Tibial nerve (tissue), 4 donors: ENCODE measurements around the gene ZNF516. TPM values are rescaled to one million over a fixed set of nuclear protein-coding genes. Genes with fewer than 3 reads are reported as not detected.

Experiments used
- DNase-seq, 2 donors: peaks; one replicate each; pipeline ENCODE4 v3.0.0-alpha.2; 2019; ENCODE audit warnings: low spot score in 2 of 2
- H3K27ac ChIP-seq, 4 donors: fragments of 200-600 bp; sonication (generic) in 3 of 4; one replicate each; pipeline ENCODE4 v1.5.1; 2017 to 2019; ENCODE audit warnings: mild to moderate bottlenecking in 1 of 4
- H3K27me3 ChIP-seq, 2 donors: fragments of 200-600 bp; sonication (generic) in 1 of 2; one replicate each; pipeline versions ENCODE4 v1.5.1 to v1.6.0; 2017 to 2019
- H3K36me3 ChIP-seq, 3 donors: fragments of 200-600 bp; sonication (generic); one replicate each; pipeline ENCODE4 v1.5.1; 2018 to 2019
- H3K4me1 ChIP-seq, 4 donors: fragments of 200-600 bp; sonication (generic) in 3 of 4; one replicate each; pipeline ENCODE4 v1.5.1; 2017 to 2019
- H3K4me3 ChIP-seq, 4 donors: fragments of 200-600 bp; sonication (generic) in 3 of 4; one replicate each; pipeline ENCODE4 v1.5.1; 2017 to 2019; ENCODE audit warnings: mild to moderate bottlenecking in 1 of 4, moderate library complexity in 1 of 4
- H3K9me3 ChIP-seq, 4 donors: fragments of 200-600 bp; sonication (generic) in 3 of 4; one replicate each; pipeline ENCODE4 v1.5.1; 2017 to 2019
- EP300 ChIP-seq, 2 donors: sonication (generic); formaldehyde crosslinking; IDR thresholded peaks; one replicate each; pipeline ENCODE4 v1.6.1; 2017; ENCODE audit warnings: antibody characterized with exemption in 2 of 2, mild to moderate bottlenecking in 1 of 2
- POLR2A ChIP-seq, 2 donors: fragments of 450-650 bp; IDR thresholded peaks; one replicate each; pipeline ENCODE4 v1.6.1; 2017; ENCODE audit warnings: antibody characterized with exemption in 2 of 2, mild to moderate bottlenecking in 2 of 2, moderate library complexity in 2 of 2
- WGBS, 2 donors: methylation state at CpG; one replicate each; pipeline ENCODE4 v1.1.5; 2018; 5-methylcytosine and 5-hydroxymethylcytosine counted together
- total RNA-seq, 4 donors: library from RNA; depleted of rRNA; stranded (reverse); fragments of >200 nt; gene quantifications; one replicate each; pipeline ENCODE4 v1.1.0, GENCODE V29; 2016
- TF ChIP-seq, protein P1 (sequence below), 5 experiments: fragments of 200-600 bp in 3 of 5; fragments of 450-650 bp in 2 of 5; sonication (generic) in 3 of 5; IDR thresholded peaks; one replicate each; pipeline ENCODE4 v1.5.1; 2016 to 2019; ENCODE audit warnings: antibody characterized with exemption in 5 of 5, mild to moderate bottlenecking in 3 of 5, moderate library complexity in 2 of 5

The ZNF516 gene
- total RNA-seq, 4 donors from 2014 or later = 31.4 to 63.0 (median 45.5) TPM

DNA sequence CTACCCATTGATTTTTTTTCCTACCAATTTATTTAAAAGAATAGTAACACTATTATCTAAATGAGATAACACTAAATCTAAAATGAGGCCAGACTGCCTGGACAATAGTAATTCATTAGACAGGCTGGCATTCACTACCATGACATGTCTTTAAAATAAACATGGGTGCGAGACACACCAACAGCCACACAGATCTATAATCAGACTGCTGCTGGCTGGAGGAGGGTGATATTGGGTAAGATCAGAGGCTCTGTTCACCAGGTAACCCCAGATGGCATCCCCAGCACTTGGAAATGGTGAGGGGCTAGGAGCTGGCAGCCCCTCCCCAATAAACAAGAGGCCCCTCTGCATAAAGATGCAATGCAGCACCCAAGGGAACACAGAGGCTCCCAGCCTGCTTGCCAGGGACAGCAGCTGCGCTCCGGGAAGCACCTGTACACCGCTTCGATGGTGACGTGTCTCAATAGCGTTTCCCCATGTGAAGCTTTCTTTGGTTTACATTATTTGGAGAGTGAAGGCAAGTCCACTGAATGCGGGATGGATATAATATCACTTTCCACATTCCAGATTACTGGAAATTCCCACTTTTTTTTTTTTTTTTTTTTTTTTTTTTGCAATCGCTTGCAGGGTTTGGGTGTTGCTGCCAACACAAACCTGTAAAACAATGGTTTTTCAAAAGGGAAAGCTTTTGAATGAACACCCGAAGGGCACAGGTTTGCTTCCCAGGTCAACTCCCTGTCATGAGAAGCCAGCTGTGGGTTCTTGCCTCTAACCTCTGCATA is 159.0 kb downstream of the ZNF516 start:
- TF ChIP-seq EP300 (IDR thresholded peaks at IDR 0.05) (no peak), POLR2A (IDR thresholded peaks at IDR 0.05) (no peak)
- TF ChIP-seq, protein P1, sequence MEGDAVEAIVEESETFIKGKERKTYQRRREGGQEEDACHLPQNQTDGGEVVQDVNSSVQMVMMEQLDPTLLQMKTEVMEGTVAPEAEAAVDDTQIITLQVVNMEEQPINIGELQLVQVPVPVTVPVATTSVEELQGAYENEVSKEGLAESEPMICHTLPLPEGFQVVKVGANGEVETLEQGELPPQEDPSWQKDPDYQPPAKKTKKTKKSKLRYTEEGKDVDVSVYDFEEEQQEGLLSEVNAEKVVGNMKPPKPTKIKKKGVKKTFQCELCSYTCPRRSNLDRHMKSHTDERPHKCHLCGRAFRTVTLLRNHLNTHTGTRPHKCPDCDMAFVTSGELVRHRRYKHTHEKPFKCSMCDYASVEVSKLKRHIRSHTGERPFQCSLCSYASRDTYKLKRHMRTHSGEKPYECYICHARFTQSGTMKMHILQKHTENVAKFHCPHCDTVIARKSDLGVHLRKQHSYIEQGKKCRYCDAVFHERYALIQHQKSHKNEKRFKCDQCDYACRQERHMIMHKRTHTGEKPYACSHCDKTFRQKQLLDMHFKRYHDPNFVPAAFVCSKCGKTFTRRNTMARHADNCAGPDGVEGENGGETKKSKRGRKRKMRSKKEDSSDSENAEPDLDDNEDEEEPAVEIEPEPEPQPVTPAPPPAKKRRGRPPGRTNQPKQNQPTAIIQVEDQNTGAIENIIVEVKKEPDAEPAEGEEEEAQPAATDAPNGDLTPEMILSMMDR (IDR thresholded peaks at IDR 0.05) = no peak

DNA sequence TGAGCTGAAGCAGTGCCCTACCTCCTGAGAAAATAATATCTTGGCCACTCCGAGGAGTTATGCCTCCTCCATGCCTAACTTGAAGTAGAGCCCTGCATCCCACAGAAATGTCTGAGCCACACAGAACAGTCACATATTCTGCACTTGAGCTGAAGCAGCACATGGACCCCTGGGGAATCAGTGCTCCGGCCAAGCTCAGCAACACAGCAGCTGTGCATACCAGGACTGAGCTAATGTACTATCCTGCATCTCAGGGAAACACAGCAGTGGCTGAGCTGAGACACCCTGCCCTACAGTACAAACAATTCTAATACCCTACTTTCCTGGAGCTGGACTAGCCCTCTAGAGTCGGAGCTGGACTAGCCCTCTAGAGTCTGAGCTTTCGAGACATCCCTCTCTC is 166.9 kb downstream of the ZNF516 start:
- H3K4me1 ChIP-seq = no peaks in the 10 kb centered on the region
- DNase-seq = no peak
- H3K36me3 ChIP-seq = no peaks in the 10 kb centered on the region
- 59 to 69% methylated on average over 3 to 4 of the region's 4 CpGs for WGBS, 2 donors
- peaks cover 0 to 39% (median 10%) of the 10 kb centered on the region in 4 donors for H3K9me3 ChIP-seq
- H3K4me3 ChIP-seq = no peak overlapping the region
- no peak overlapping the region for H3K27ac ChIP-seq
- no peak for TF ChIP-seq EP300 (IDR thresholded peaks at IDR 0.05)
- no peak for TF ChIP-seq POLR2A (IDR thresholded peaks at IDR 0.05)
- TF ChIP-seq, protein P1 (IDR thresholded peaks at IDR 0.05) = no peak
- H3K27me3 ChIP-seq = no peaks in the 10 kb centered on the region

More for the DNA sequence above, 159.0 kb downstream of the ZNF516 start:
- Histone ChIP-seq H3K36me3 (peaks cover 0 to 14% (median 0%) of the 10 kb centered on the region in 3 donors), H3K9me3 (peaks cover 0 to 41% (median 5%) of the 10 kb centered on the region in 4 donors), H3K27ac (no peak overlapping the region), H3K4me1 (no peaks in the 10 kb centered on the region), H3K27me3 (no peaks in the 10 kb centered on the region), H3K4me3 (no peak overlapping the region)
- DNase-seq = no peak
- WGBS, 2 donors = 79 to 81% methylated on average over 10 of the region's 10 CpGs

DNA sequence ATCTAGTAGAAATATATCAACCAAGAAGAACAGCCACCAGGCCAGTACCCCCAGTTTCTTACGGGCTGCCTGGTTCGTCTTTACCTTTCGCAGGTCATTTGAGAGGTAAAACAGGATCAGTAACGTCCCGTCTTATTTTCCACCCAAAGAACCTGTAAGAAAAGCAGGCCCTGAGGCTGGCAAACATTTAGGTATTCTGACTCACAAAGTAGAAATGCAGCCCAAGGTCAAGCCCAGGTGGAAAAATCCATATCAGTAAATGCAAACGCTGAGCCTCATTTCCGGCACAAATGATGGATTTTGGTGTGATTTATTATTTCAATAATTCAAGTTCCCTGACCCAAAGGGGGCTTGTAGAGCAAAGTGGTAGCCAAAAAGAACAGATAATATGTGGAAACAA is 171.2 kb downstream of the ZNF516 start:
- WGBS, 2 donors = 92 to 93% methylated on average over 7 of the region's 7 CpGs
- Histone ChIP-seq H3K4me3 (no peak overlapping the region), H3K9me3 (peaks cover 0 to 5% (median 0%) of the 10 kb centered on the region in 4 donors), H3K36me3 (no peaks in the 10 kb centered on the region), H3K27me3 (no peaks in the 10 kb centered on the region), H3K4me1 (no peaks in the 10 kb centered on the region), H3K27ac (no peak overlapping the region)
- no peak for DNase-seq
- TF ChIP-seq, protein P1 (IDR thresholded peaks at IDR 0.05) = no peak
- TF ChIP-seq EP300 (IDR thresholded peaks at IDR 0.05) (no peak), POLR2A (IDR thresholded peaks at IDR 0.05) (no peak)

DNA sequence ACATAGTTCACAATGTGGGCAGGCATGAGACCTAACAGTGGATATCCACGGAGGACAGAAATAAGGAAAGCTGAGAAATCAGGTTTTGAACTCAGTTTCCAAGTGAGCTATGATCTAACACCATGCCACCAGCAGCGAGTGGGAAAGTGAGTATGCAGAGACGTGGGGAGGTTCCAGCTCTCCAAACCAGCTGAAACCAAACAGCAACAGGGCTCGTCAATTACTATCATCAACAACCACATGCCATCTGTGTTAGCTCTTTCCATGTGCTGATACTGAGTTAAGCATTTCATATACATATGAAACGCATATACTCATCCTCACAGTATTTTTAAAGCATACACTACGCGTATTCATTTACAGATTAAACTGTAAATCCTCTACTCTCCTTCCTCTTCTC is 172.4 kb downstream of the ZNF516 start:
- no peaks in the 10 kb centered on the region for H3K4me1 ChIP-seq
- no peak for DNase-seq
- no peaks in the 10 kb centered on the region for H3K27me3 ChIP-seq
- H3K27ac ChIP-seq = no peak overlapping the region
- TF ChIP-seq, protein P1 (IDR thresholded peaks at IDR 0.05) = no peak
- TF ChIP-seq EP300 (IDR thresholded peaks at IDR 0.05) (no peak), POLR2A (IDR thresholded peaks at IDR 0.05) (no peak)
- WGBS, 2 donors = 90% methylated on average over 7 of the region's 7 CpGs
- no peak overlapping the region for H3K4me3 ChIP-seq
- H3K9me3 ChIP-seq = no peaks in the 10 kb centered on the region
- H3K36me3 ChIP-seq = no peaks in the 10 kb centered on the region

DNA sequence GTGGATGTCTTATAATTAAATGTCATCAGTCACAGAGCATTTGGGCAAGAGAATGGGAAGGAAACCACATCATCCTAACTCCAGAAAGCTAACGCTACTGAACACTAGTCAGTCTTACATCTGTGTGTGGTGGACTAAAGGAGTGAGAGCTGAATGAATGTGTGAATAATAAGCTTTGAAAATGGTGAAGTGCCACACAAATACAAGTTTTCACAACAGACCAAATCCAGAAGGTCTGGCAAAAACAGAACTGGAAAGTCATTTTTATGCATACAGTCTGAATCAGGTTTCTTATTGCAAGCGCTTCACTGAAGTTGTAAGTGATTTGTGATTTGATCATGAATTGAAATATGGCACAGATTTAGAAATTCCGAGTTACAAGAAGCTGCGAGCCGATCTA is 175.7 kb downstream of the ZNF516 start:
- H3K4me1 ChIP-seq = peaks cover 0 to under 1% (median 0%) of the 10 kb centered on the region in 4 donors
- no peaks in the 10 kb centered on the region for H3K36me3 ChIP-seq
- H3K27ac ChIP-seq = no peak overlapping the region
- DNase-seq = no peak
- H3K27me3 ChIP-seq = no peaks in the 10 kb centered on the region
- H3K4me3 ChIP-seq = no peak overlapping the region
- 91 to 93% methylated on average over 5 of the region's 5 CpGs for WGBS, 2 donors
- TF ChIP-seq, protein P1 (IDR thresholded peaks at IDR 0.05) = no peak
- TF ChIP-seq POLR2A (IDR thresholded peaks at IDR 0.05) (no peak), EP300 (IDR thresholded peaks at IDR 0.05) (no peak)
- H3K9me3 ChIP-seq = no peaks in the 10 kb centered on the region
